Vagina (tissue), 2 donors: ENCODE data around the gene ENPP5.

Experiments
- POLR2A ChIP-seq, 2 donors: fragments of 450-650 bp; IDR thresholded peaks; one replicate each; pipeline ENCODE4 v1.6.1; 2017; ENCODE audit warnings: antibody characterized with exemption in 2 of 2, mild to moderate bottlenecking in 2 of 2, moderate library complexity in 2 of 2
- POLR2AphosphoS5 ChIP-seq, 2 donors: sonication (generic); formaldehyde crosslinking; IDR thresholded peaks; one replicate each; pipeline ENCODE4 v1.9.0; 2017; ENCODE audit warnings: antibody characterized with exemption in 2 of 2, mild to moderate bottlenecking in 2 of 2, low read depth in 1 of 2; ENCODE audit not compliant: insufficient read depth in 1 of 2
- TF ChIP-seq, protein P1 (sequence below), 3 experiments: fragments of 450-650 bp in 2 of 3; fragments of 200-600 bp in 1 of 3; sonication (generic) in 1 of 3; IDR thresholded peaks; one replicate each; pipeline ENCODE4 v1.5.1; 2017 to 2019; ENCODE audit warnings: antibody characterized with exemption in 3 of 3, mild to moderate bottlenecking in 2 of 3, moderate library complexity in 2 of 3

DNA sequence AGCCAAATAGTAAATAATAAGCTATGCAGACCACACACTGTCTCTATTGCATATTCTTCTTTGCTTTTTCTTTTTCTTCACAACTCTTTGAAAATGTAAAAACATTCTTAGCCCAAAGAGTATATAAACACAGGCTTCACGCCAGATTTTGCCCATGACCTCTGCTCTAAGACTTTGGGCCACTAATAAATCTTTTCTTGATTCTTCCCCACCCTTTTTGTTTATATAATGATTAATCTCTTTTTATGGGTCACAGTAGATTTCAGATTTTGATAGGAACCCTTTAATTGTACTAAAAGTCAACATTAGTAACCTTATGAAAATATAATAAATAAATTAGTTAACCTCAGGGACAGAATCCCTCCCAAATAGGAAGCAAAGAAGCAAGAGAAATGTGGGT, 15.8 kb upstream of the ENPP5 start:
- TF ChIP-seq, protein P1, sequence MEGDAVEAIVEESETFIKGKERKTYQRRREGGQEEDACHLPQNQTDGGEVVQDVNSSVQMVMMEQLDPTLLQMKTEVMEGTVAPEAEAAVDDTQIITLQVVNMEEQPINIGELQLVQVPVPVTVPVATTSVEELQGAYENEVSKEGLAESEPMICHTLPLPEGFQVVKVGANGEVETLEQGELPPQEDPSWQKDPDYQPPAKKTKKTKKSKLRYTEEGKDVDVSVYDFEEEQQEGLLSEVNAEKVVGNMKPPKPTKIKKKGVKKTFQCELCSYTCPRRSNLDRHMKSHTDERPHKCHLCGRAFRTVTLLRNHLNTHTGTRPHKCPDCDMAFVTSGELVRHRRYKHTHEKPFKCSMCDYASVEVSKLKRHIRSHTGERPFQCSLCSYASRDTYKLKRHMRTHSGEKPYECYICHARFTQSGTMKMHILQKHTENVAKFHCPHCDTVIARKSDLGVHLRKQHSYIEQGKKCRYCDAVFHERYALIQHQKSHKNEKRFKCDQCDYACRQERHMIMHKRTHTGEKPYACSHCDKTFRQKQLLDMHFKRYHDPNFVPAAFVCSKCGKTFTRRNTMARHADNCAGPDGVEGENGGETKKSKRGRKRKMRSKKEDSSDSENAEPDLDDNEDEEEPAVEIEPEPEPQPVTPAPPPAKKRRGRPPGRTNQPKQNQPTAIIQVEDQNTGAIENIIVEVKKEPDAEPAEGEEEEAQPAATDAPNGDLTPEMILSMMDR (IDR thresholded peaks at IDR 0.05), result no peak
- no peak for TF ChIP-seq POLR2AphosphoS5 (IDR thresholded peaks at IDR 0.05; ENCODE audit: insufficient read depth in 1 of 2, low read depth in 1 of 2)
- TF ChIP-seq POLR2A (IDR thresholded peaks at IDR 0.05), result no peak
